GM19193 (cell line): Measurements from ENCODE around the gene SIPA1.

ENCODE experiments used
- POLR2A ChIP-seq: IDR thresholded peaks from 4 replicates; pipeline ENCODE4 v1.6.1; 2011; ENCODE audit not compliant: insufficient read depth, insufficient read length; ENCODE audit errors: extremely low read depth

The SIPA1 gene

GRCh38 chr11:65654375-65655349 lies 16.8 kb downstream of the SIPA1 start:
- peak; percentile 14 for TF ChIP-seq POLR2A

- TF ChIP-seq POLR2A = no peak
Measured at GRCh38 chr11:65655570-65656332, 17.9 kb downstream of the SIPA1 start.

GRCh38 chr11:65657426-65657825 lies 19.5 kb downstream of the SIPA1 start:
- no peak for TF ChIP-seq POLR2A

- TF ChIP-seq POLR2A = no peak
Measured at GRCh38 chr11:65658174-65659021, 20.5 kb downstream of the SIPA1 start.

GRCh38 chr11:65660038-65660437 lies 22.1 kb downstream of the SIPA1 start:
- TF ChIP-seq POLR2A = no peak

GRCh38 chr11:65661599-65662246 lies 23.8 kb downstream of the SIPA1 start:
- TF ChIP-seq POLR2A = no peak

- TF ChIP-seq POLR2A = no peak
Measured at GRCh38 chr11:65662247-65662798, 24.4 kb downstream of the SIPA1 start.

GRCh38 chr11:65662799-65663638 lies 25.1 kb downstream of the SIPA1 start, which contains the start of gene RELA:
RELA (minus strand) TSS chr11:65662916; CDS start chr11:65662832, 84 bp downstream.
- TF ChIP-seq POLR2A = peak; percentile 78

GRCh38 chr11:65663639-65664200 lies 25.8 kb downstream of the SIPA1 start:
- TF ChIP-seq POLR2A = no peak

- TF ChIP-seq POLR2A = no peak
Measured at GRCh38 chr11:65672180-65672860, 34.4 kb downstream of the SIPA1 start.

GRCh38 chr11:65672982-65673381 lies 35.1 kb downstream of the SIPA1 start:
- TF ChIP-seq POLR2A = no peak

GRCh38 chr11:65680192-65680743 lies 42.4 kb downstream of the SIPA1 start:
- TF ChIP-seq POLR2A = no peak
